Stimulated activated naive CD8-positive, alpha-beta T cell treated with anti-CD3 and anti-CD28 coated beads, Interleukin-15, Interleukin-2, amounts not matched to agents 100 U/mL and 50 U/mL, for 24 hours (primary cell): Measurements from ENCODE around the gene COBLL1.

Experiments used
- ATAC-seq: fragments of 150-1000 bp; cut with Tn5 transposase; one replicate; pipeline ENCODE4 v1.10.0; 2021
- DNase-seq: peaks from one replicate; pipeline ENCODE4 v3.0.0; 2021

The COBLL1 gene

DNA sequence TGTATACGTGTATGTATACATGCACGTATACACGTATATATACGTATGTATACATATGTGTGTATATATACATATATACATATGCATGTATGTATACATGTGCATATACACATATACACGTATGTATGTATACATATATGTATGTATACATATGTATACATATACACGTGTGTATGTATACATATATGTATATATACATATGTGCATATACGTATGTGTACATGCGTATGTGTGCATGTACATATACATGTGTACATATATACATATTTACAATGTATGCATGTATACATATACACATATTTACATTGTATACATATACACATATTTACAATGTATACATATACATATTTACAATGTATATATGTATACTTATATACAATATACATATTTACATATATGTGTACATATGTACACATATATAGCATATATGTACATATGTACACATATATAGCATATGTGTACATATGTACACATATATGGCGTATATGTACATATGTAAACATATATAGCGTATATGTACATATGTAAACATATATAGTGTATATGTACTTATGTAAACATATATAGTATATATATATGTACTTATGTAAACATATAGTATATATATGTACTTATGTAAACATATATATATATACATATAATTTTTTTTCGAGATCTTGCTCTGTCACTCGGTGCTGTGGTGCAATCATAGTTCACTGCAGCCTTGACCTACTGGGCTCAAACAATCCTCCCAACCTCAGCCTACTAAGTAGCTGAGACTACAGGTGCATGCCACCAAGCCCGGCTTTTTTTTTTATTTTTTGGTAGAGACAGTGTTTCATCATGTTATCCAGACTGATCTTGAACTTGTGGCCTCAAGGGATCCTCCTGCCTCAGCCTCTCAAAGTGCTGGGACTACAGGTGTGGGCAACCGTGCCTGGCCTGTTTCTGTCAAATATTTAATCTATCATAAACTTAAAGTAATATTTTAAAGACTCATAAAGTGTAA lies 23.2 kb downstream of the COBLL1 start:
- ATAC-seq = no peak
- no peak for DNase-seq

GRCh38 chr2:164816900-164817299 lies 24.7 kb downstream of the COBLL1 start:
- no peak for DNase-seq
- no peak for ATAC-seq

DNA sequence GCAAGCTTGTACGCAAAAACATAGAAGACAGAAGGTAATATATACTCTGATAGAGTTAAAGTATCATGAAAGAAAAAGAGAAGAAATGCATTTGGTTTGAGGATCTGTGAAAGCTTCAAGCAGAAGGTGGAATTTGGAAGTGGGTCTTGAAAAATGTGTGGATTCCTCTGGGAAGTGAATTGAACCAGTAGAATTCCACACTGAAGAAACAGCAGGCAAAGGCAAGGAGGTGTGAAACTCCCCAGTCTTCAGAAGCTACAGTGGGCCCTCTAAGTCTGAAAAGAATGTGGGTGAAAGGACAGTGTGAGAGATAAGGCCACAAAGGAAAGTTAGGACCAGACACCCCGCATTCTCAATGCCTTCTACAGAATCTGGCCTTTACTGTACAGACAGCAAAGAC lies 25.6 kb downstream of the COBLL1 start:
- DNase-seq (no peak), ATAC-seq (no peak)

GRCh38 chr2:164815071-164815793 lies 26.4 kb downstream of the COBLL1 start:
- DNase-seq (no peak), ATAC-seq (no peak)

GRCh38 chr2:164813535-164813934 lies 28.1 kb downstream of the COBLL1 start:
- ATAC-seq (no peak), DNase-seq (no peak)

DNA sequence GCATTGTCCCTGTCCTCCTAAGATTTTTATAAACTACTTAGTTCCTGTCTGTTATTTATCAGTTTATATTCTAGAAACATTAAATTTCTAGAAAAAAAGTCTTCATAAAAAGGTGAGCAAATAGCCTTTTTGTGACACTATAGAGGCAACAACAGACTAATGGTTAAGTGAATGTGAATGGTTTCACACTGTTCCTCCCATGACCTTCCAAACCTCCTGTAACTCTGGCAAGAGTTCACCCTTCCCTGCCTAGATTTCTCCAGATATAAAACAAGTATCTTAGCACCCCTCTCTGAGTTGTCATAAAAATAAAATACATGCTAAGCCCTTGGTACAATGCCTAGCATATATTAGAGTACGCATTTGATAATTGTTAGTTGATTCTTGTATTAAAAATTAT lies 29.2 kb downstream of the COBLL1 start:
- no peak for ATAC-seq

DNA sequence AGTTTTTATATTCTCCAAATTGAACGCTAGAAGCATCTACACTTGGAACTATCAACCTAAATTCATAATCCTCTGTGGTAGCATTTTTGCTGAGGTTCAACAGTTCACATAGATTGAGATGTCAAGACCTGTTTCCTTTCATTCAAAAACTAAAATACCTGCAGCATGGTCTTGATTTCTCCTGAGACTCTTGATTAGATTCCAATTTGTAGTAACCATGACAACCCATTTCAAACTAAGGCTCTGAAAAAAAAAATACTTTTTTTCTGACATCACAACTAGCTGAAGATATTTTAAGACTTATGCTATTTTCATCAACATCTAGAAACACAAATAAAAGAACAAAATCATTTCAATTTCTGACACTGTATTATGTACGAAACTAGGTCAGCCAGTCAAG lies 29.8 kb downstream of the COBLL1 start:
- ATAC-seq (no peak), DNase-seq (no peak)

More for the DNA sequence above, 29.2 kb downstream of the COBLL1 start:
- DNase-seq = no peak

- ATAC-seq (no peak), DNase-seq (no peak)
Measured at GRCh38 chr2:164810843-164811242, 30.8 kb downstream of the COBLL1 start.

DNA sequence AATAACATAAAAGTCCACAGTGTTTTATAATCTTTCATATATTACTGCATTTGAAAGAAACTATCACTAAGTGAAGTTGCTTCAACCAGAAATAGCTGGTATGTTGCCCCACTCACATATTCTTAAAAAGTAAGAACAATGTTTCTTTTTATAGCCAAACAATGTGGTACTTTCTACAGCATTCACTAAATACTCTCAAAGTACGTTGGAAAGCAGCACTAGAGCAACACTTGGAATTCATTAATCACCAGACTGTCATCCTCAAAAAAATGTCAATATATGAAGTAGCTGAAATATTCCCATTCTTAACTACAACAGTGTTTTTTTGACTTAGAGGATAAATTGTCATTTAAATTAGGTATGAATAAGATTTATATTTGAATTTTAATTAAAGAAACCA lies 32.8 kb downstream of the COBLL1 start:
- DNase-seq = no peak
- ATAC-seq = no peak

DNA sequence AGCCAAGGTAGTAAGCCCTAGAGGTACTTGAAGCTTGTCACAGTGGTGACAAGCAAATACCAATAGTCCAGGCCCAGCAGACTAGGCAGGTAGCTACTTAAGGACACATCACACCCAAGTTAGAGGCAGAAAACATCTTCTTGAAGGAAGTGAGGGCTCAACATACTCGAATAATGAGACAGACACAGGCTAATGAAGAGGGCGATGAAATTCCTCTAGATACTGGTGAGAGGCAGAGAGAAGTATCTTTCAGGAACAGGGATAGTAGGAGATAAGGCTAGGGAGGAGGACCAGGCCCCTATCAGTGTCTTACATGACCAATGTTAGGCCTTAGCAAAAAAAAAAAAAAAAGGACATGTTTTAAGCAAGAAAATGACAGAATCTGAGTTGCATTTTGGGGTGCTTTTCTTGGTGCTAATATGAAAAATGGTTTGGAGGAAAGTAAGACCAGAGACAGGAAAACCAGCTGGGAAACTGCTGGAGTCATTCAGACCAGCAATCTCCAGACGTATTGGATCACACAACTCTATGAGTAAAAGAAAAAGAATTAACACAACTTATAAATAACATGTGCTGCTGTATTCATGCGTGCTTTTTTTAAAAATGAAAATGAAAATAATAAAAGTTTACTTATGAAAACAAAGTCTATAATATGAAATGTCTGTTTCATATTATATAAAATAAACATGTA lies 37.7 kb downstream of the COBLL1 start:
- ATAC-seq (no peak), DNase-seq (no peak)

GRCh38 chr2:164802095-164802707 lies 39.4 kb downstream of the COBLL1 start:
- ATAC-seq (no peak), DNase-seq (no peak)

DNA sequence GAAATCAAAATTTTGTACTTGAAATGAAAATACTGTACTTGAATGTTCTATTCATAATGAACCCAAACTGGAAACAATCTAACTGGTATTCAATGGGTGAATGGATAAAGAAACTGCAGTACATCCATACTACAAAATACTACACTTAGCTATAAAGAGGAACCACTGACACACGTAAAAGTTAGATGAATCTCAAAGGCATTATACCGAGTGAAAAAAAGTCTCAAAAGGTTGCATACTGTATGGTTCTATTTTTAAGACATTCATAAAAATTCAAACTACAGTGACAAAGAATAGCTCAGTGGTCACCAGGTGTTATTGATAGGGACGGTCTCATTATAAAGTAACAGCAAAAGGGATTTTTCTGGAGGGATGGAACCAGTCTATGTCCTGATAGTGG lies 41.1 kb downstream of the COBLL1 start:
- DNase-seq (no peak), ATAC-seq (no peak)

DNA sequence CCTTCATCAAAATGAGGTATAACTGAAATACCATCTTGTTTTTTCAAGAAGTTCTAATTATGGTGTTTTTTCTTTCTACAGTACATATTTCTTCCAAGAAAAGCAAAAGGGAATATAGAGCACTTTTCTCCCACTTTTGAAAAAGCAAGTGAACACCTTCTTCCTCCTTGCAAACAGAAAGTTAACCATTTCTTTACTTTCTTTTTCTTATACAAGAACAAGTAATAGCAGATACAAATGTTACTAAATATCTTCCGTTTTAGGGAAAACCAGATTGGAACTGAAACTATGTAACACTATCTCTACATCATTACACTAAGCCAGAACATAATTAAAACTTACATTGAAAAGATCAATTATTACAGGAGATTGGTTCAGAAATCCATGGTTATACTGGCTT lies 44.0 kb downstream of the COBLL1 start:
- no peak for DNase-seq
- no peak for ATAC-seq

DNA sequence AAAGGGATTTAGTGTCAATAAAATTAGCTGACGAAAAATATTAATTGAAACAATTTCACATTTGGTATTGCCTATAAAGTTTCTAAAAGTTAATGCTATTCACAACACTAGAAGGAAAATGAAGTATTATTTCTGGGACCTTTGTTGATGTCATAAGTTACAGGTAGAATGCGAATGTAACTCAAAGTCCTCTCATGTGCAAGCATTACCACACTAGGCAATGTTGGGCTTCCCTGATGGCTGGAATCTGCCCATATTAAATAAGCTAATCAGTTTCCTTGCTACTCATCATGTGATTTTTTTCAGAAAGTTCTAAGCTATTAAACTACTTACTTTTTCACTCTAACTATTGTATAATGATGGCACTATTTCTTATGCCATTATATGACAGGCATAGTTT lies 44.6 kb downstream of the COBLL1 start:
- DNase-seq (no peak), ATAC-seq (no peak)

- DNase-seq (no peak), ATAC-seq (no peak)
Measured at GRCh38 chr2:164794432-164795231, 47.0 kb downstream of the COBLL1 start.

- DNase-seq (no peak), ATAC-seq (no peak)
Measured at GRCh38 chr2:164794016-164794415, 47.6 kb downstream of the COBLL1 start.

DNA sequence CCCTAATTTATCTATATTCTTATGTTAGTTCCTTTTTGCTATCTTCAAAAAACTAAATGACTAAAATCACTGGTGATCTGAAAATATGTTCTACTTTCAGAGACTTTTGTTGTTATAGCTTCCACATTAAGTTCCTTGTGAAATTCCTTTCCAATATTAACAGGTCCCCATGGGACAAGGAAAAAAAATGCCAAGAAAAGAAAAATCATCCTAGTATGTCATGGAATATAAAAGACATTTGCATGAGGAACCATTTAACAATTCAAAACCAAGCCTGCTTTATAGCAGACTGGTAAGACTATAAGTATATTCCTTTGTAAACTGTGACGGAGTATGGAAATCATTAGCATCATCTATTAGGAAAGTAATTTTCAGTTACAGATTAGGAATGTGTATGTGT lies 48.1 kb downstream of the COBLL1 start:
- no peak for DNase-seq

DNA sequence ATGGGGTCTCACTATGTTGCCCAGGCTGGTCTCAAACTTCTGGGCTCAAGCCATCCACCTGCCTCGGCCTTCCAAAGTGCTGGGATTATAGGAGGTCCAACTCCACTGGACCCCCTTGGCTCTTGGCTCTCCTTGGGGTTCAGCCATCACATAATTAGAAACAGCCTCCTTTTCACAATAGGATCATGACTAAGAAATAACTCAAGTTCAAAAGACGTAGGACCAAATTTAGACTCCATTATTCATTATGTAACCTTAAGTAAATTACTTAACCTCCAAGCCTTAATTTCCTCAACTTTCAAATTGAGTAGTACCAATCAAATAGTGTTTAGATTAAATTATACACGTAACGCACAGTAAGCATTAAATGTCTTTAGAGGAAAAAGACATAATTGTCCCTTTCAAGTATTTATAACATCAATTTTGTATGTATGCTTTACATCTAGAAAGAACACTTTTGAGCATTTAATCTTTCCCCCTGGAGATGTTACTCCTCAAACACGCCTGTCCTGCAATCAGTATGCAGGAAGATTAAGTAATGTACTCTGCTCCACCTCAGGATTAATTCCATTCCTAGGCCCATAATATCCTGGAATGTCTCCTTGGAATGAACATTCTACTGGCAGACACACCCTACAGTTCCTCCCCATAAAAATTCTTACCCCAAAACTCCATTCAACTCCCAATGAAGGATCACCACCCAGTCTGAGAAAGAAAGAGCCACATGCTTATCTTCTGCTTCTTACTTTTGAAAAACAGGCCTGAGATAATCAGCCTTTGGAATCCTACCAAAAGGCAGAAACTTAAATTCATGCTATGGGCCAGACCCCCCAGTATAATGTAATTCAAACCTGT lies 49.1 kb downstream of the COBLL1 start:
- DNase-seq = no peak
- no peak for ATAC-seq

More for the DNA sequence above, 48.1 kb downstream of the COBLL1 start:
- no peak for ATAC-seq

- DNase-seq (no peak), ATAC-seq (no peak)
Measured at GRCh38 chr2:164789968-164790367, 51.7 kb downstream of the COBLL1 start.

DNA sequence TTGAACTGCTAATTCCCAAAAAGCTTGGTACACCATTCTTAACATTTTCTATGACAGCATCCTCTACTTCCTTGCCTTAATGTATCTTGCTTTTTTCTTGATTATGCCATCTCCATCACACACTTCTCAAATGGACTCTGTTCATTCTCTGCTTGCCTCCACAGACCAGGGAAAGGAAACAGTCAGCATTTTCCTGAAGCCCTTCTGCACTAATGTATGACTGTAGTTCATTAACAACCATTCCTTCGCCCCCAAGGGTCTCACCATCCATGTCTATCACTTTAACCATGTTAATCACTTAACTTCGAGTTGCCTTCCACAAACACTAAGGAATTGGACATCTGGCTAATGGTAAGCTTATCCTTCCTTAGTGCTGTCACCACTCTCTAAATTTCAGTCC lies 54.8 kb downstream of the COBLL1 start:
- no peak for DNase-seq
- ATAC-seq = no peak

DNA sequence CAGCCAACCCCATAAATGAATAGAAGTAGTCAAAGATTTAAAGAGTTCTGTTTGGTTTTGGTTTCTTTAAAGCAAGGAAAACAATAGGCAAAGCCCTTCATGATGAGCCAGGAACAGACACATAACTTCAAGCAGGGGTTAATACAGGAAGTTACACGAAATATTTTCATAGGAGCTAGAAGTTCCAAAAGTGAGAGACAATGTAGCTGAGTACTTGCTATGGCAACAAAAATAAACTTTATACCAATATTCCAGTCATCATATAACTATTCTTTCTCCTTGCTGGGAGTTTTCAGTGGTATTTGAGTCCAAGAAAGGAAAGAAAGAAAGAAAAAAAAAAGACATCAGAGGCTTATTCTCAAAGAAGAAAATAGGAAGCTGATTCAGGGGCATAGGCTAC lies 56.2 kb downstream of the COBLL1 start:
- no peak for DNase-seq
- no peak for ATAC-seq
